ENCODE results near the gene BCL2L2. TPM values are rescaled to one million over a fixed set of nuclear protein-coding genes. Genes with fewer than 3 reads are reported as not detected.

Gene BCL2L2
- total RNA-seq, 1 donor: 11.6 TPM

- peak in 2 of 3 donors; percentile 63 to 73 for DNase-seq (ENCODE audit: low read depth in 2 of 3, low spot score in 2 of 3)
Measured at GRCh38 chr14:23299211-23299957, 7.2 kb upstream of the BCL2L2 start.

- DNase-seq (ENCODE audit: low read depth in 2 of 3, low spot score in 2 of 3): no peak
Measured at GRCh38 chr14:23299986-23300686, 6.5 kb upstream of the BCL2L2 start.

GRCh38 chr14:23300687-23301223, 5.9 kb upstream of the BCL2L2 start:
- DNase-seq (ENCODE audit: low read depth in 2 of 3, low spot score in 2 of 3): no peak

- DNase-seq (ENCODE audit: low read depth in 2 of 3, low spot score in 2 of 3): peak; percentile 97 to 99 (median 98)
Measured at GRCh38 chr14:23301288-23301968, 5.2 kb upstream of the BCL2L2 start.

GRCh38 chr14:23301969-23302289, 4.7 kb upstream of the BCL2L2 start:
- no peak for DNase-seq (ENCODE audit: low read depth in 2 of 3, low spot score in 2 of 3)

- DNase-seq (ENCODE audit: low read depth in 2 of 3, low spot score in 2 of 3): peak; percentile 67 to 80 (median 76)
Measured at GRCh38 chr14:23302290-23303225, 4.1 kb upstream of the BCL2L2 start, which contains the start of gene PPP1R3E. TSS of gene PPP1R3E (minus strand) at chr14:23302859. CDS start at chr14:23302576, 283 bp downstream.

GRCh38 chr14:23307146-23307530, 505 bp downstream of the BCL2L2 start:
- no peak for DNase-seq (ENCODE audit: low read depth in 2 of 3, low spot score in 2 of 3)

GRCh38 chr14:23307687-23308644, 1.3 kb downstream of the BCL2L2 start:
- no peak for DNase-seq (ENCODE audit: low read depth in 2 of 3, low spot score in 2 of 3)

GRCh38 chr14:23308721-23309445, 2.2 kb downstream of the BCL2L2 start:
- DNase-seq (ENCODE audit: low read depth in 2 of 3, low spot score in 2 of 3): no peak

GRCh38 chr14:23310546-23310945, 3.9 kb downstream of the BCL2L2 start:
- no peak for DNase-seq (ENCODE audit: low read depth in 2 of 3, low spot score in 2 of 3)

- no peak for DNase-seq (ENCODE audit: low read depth in 2 of 3, low spot score in 2 of 3)
Measured at GRCh38 chr14:23316300-23316699, 9.7 kb downstream of the BCL2L2 start.

GRCh38 chr14:23319746-23320583, 13.3 kb downstream of the BCL2L2 start:
- no peak for DNase-seq (ENCODE audit: low read depth in 2 of 3, low spot score in 2 of 3)

GRCh38 chr14:23320584-23321571, 14.2 kb downstream of the BCL2L2 start, which contains the start of gene PABPN1:
TSS of gene PABPN1 (plus strand) at chr14:23321457. CDS start at chr14:23321470, 13 bp downstream.
- DNase-seq (ENCODE audit: low read depth in 2 of 3, low spot score in 2 of 3): peak; percentile 96 to 100 (median 100)

GRCh38 chr14:23321572-23322547, 15.2 kb downstream of the BCL2L2 start:
- peak in 2 of 3 donors; percentile 42 to 55 for DNase-seq (ENCODE audit: low read depth in 2 of 3, low spot score in 2 of 3)
